Keratinocyte (primary cell): ENCODE data around the gene DDB1. TPM values are rescaled to one million over a fixed set of nuclear protein-coding genes. Genes with fewer than 3 reads are reported as not detected.

Experiments
- DNase-seq: peaks from one replicate; pipeline ENCODE4 v3.0.0-alpha.2; 2011; ENCODE audit warnings: low read depth, missing footprints, low spot score
- FAIRE-seq: peaks from 2 replicates; lab custom pipeline; 2011; peaks lifted over from hg19 to GRCh38; lab: Jason Lieb, UNC
- H2AFZ ChIP-seq: 2 replicates; pipeline ENCODE4 v1.6.0; 2012; ENCODE audit warnings: low read length, control low read depth, inconsistent platforms; ENCODE audit not compliant: control insufficient read depth
- H3K27ac ChIP-seq: 2 replicates; pipeline ENCODE4 v1.5.1; 2011; ENCODE audit warnings: low read length; ENCODE audit not compliant: control insufficient read depth, insufficient read depth
- H3K27me3 ChIP-seq: 3 replicates; pipeline ENCODE4 v1.6.0; 2011; ENCODE audit warnings: low read length; ENCODE audit not compliant: control insufficient read depth, insufficient read depth; ENCODE audit errors: extremely low read depth
- H3K36me3 ChIP-seq, 2 experiments: 2 replicates in 1 of 2; 3 replicates in 1 of 2; pipeline ENCODE4 v1.5.1; 2011; ENCODE audit warnings: low read length in 2 of 2, mild to moderate bottlenecking in 1 of 2; ENCODE audit not compliant: control insufficient read depth in 2 of 2, insufficient read depth in 2 of 2; ENCODE audit errors: extremely low read depth in 1 of 2
- H3K4me1 ChIP-seq: 3 replicates; pipeline ENCODE4 v1.5.1; 2011; ENCODE audit warnings: low read length; ENCODE audit not compliant: control insufficient read depth, insufficient read depth; ENCODE audit errors: extremely low read depth
- H3K4me2 ChIP-seq: 3 replicates; pipeline ENCODE4 v1.6.0; 2011; ENCODE audit warnings: low read depth, low read length; ENCODE audit not compliant: control insufficient read depth, insufficient read depth; ENCODE audit errors: extremely low read depth
- H3K4me3 ChIP-seq, 3 experiments: fragments of 200-600 bp in 1 of 3; sonication (generic) in 1 of 3; 2 replicates in 2 of 3; 3 replicates in 1 of 3; pipeline ENCODE4 v1.5.1; 2011 to 2016; ENCODE audit warnings: low read length in 3 of 3, mild to moderate bottlenecking in 3 of 3, control low read depth in 2 of 3, inconsistent platforms in 1 of 3, low read depth in 1 of 3, mixed read lengths in 1 of 3, mixed run types in 1 of 3, moderate library complexity in 1 of 3; ENCODE audit not compliant: control insufficient read depth in 2 of 3, insufficient read depth in 2 of 3; ENCODE audit errors: extremely low read depth in 1 of 3
- H3K79me2 ChIP-seq: 2 replicates; pipeline ENCODE4 v1.6.0; 2012; ENCODE audit warnings: low read length; ENCODE audit not compliant: control insufficient read depth, insufficient read depth
- H3K9ac ChIP-seq: 3 replicates; pipeline ENCODE4 v1.6.0; 2011; ENCODE audit warnings: low read length; ENCODE audit not compliant: control insufficient read depth, insufficient read depth; ENCODE audit errors: extremely low read depth
- H3K9me1 ChIP-seq: 3 replicates; pipeline ENCODE4 v1.6.0; 2011; ENCODE audit warnings: low read length; ENCODE audit not compliant: control insufficient read depth, insufficient read depth; ENCODE audit errors: extremely low read depth
- H3K9me3 ChIP-seq: 2 replicates; pipeline ENCODE4 v1.5.1; 2012; ENCODE audit warnings: low read depth, low read length; ENCODE audit not compliant: control insufficient read depth
- H4K20me1 ChIP-seq: 3 replicates; pipeline ENCODE4 v1.6.0; 2011; ENCODE audit warnings: low read length; ENCODE audit not compliant: control insufficient read depth, insufficient read depth; ENCODE audit errors: extremely low read depth
- EZH2 ChIP-seq: IDR thresholded peaks from one replicate; pipeline ENCODE4 v1.6.1; 2012; ENCODE audit warnings: inconsistent platforms, mild to moderate bottlenecking, low read length, moderate library complexity
- dilution Hi-C: fragments of 300-500 bp; cut with MboI; formaldehyde crosslinking; loops from one replicate; pipeline ENCODE4 v1.7.0; 2020; ENCODE audit warnings: low sequenced_read_pairs; ENCODE audit not compliant: extremely low pct_ligation_motif_present
- polyA plus RNA-seq, 5 experiments: library from polyadenylated mRNA; depleted of rRNA in 3 of 5; stranded (reverse) in 3 of 5; stranded (forward) in 1 of 5; unstranded in 1 of 5; fragments of >200 nt; gene quantifications; 1 replicate in 1 of 5; 2 replicates in 3 of 5; 3 replicates in 1 of 5; pipeline versions ENCODE4 v1.2.1 to v1.2.3, GENCODE V29; 2011 to 2012; ENCODE audit warnings: missing spikeins in 2 of 5, low read depth in 1 of 5, low replicate concordance in 1 of 5
- TF ChIP-seq, protein P1 (sequence below), 3 experiments: IDR thresholded peaks in 1 of 3; conservative IDR thresholded peaks in 1 of 3; optimal IDR thresholded peaks in 1 of 3; 2 replicates in 2 of 3; 3 replicates in 1 of 3; pipeline versions ENCODE3 to v1.5.1; 2011; ENCODE audit warnings: low read length in 3 of 3, mild to moderate bottlenecking in 3 of 3, moderate library complexity in 2 of 3, control low read depth in 1 of 3, inconsistent platforms in 1 of 3; ENCODE audit not compliant: insufficient read depth in 2 of 3; ENCODE audit errors: extremely low read depth in 1 of 3

DDB1 gene
- polyA plus RNA-seq, 1 donor (not counting 4 experiments of a cell fraction or from before 2014, with no cell fraction given) = 187 TPM

DNA sequence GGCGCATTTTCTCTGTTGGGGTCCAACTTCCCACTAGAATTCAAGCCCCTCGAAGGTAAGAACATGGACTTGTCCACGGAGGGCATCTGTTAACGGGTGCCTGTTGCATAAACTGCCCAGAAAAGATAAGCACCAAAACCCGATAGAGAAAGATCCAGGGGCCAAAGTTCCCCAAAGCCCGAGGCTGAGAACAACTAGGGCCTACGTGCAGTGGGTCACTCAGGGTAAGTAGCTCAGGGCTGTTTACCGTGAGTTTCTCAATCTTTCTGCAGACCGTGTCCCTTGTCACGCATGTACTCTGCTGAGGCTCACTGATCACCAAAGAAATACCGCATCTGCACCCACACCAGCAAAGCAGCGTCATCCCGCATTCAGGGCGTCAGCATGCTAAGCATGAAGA is 67.5 kb downstream of the DDB1 start:
- DNase-seq (no peak), FAIRE-seq (no peak)
- Histone ChIP-seq H3K4me2 (no peak overlapping the region), H3K36me3 (no peaks in the 10 kb centered on the region), H3K4me3 (no peak overlapping the region), H3K4me1 (peaks cover 11% of the 10 kb centered on the region), H3K27ac (no peak overlapping the region), H3K79me2 (no peaks in the 10 kb centered on the region), H4K20me1 (no peaks in the 10 kb centered on the region), H3K9ac (no peak overlapping the region), H3K9me1 (no peaks in the 10 kb centered on the region), H2AFZ (no peak overlapping the region), H3K27me3 (no peaks in the 10 kb centered on the region), H3K9me3 (no peaks in the 10 kb centered on the region)
- TF ChIP-seq, protein P1, sequence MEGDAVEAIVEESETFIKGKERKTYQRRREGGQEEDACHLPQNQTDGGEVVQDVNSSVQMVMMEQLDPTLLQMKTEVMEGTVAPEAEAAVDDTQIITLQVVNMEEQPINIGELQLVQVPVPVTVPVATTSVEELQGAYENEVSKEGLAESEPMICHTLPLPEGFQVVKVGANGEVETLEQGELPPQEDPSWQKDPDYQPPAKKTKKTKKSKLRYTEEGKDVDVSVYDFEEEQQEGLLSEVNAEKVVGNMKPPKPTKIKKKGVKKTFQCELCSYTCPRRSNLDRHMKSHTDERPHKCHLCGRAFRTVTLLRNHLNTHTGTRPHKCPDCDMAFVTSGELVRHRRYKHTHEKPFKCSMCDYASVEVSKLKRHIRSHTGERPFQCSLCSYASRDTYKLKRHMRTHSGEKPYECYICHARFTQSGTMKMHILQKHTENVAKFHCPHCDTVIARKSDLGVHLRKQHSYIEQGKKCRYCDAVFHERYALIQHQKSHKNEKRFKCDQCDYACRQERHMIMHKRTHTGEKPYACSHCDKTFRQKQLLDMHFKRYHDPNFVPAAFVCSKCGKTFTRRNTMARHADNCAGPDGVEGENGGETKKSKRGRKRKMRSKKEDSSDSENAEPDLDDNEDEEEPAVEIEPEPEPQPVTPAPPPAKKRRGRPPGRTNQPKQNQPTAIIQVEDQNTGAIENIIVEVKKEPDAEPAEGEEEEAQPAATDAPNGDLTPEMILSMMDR (optimal IDR thresholded peaks at IDR 0.05 in 1 of 3, IDR thresholded peaks at IDR 0.05 in 1 of 3, conservative IDR thresholded peaks at IDR 0.05 in 1 of 3; ENCODE audit: extremely low read depth in 1 of 3, insufficient read depth in 2 of 3, low read length in 3 of 3) = no peak
- TF ChIP-seq EZH2 = no peak
- dilution Hi-C loops = no loop called here

DNA sequence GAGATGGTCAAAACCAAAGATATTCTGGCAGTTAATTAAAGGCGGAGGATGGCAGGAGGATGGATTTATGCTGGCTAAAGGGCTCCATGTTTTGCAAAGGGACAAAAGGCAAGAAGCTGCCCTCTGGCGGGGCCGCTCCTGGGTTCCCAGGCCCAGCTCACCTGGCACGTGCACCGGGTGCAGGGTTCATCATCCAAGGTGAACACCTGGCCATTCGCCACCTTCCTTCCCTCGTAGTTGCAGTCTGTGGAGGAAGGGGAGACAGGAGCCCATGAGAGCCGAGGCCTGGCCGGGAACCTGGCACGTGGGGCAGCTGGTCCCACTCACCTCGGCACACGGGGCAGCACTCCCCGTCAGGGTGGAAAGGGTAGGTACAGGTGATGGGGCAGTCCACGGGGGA is 68.1 kb downstream of the DDB1 start:
- no peak overlapping the region for H2AFZ ChIP-seq
- no peak for FAIRE-seq
- no peak for TF ChIP-seq EZH2
- TF ChIP-seq, protein P1 (optimal IDR thresholded peaks at IDR 0.05 in 1 of 3, IDR thresholded peaks at IDR 0.05 in 1 of 3, conservative IDR thresholded peaks at IDR 0.05 in 1 of 3; ENCODE audit: extremely low read depth in 1 of 3, insufficient read depth in 2 of 3, low read length in 3 of 3) = no peak

More for the DNA sequence above, 68.1 kb downstream of the DDB1 start:
- Histone ChIP-seq H3K9ac (no peak overlapping the region), H3K27ac (no peak overlapping the region), H3K4me2 (no peak overlapping the region), H3K79me2 (no peaks in the 10 kb centered on the region), H4K20me1 (no peaks in the 10 kb centered on the region), H3K9me3 (no peaks in the 10 kb centered on the region), H3K27me3 (no peaks in the 10 kb centered on the region), H3K4me3 (no peak overlapping the region), H3K36me3 (no peaks in the 10 kb centered on the region), H3K4me1 (peaks cover 8% of the 10 kb centered on the region), H3K9me1 (no peaks in the 10 kb centered on the region)
- DNase-seq = no peak
- dilution Hi-C loops = no loop called here
